Astrocyte of the spinal cord (primary cell): ENCODE data around the gene ZBTB20.

Experiments
- DNase-seq: peaks from one replicate; pipeline ENCODE4 v3.0.0; 2011; ENCODE audit warnings: low read depth, low spot score
- H3K4me3 ChIP-seq: 2 replicates; pipeline ENCODE4 v1.5.1; 2011; ENCODE audit warnings: low read depth, mild to moderate bottlenecking, low read length, moderate library complexity
- CTCF ChIP-seq: IDR thresholded peaks from 2 replicates; pipeline ENCODE4 v1.5.1; 2012; ENCODE audit warnings: low read depth, mild to moderate bottlenecking, low read length, inconsistent platforms
- in situ Hi-C: cut with HindIII; loops from 2 replicates; pipeline ENCODE4 v1.10.0; 2017; ENCODE audit warnings: low sequenced_read_pairs

Gene ZBTB20

GRCh38 chr3:114674036-114674435, 473.1 kb downstream of the ZBTB20 start:
- H3K4me3 ChIP-seq: no peak overlapping the region
- DNase-seq: peak; percentile 77
- in situ Hi-C loops: no loop called here
- no peak for TF ChIP-seq CTCF

- DNase-seq: no peak
- in situ Hi-C loops: no loop called here
- H3K4me3 ChIP-seq: no peak overlapping the region
- no peak for TF ChIP-seq CTCF
Observed at GRCh38 chr3:114673481-114673880, 473.6 kb downstream of the ZBTB20 start.

GRCh38 chr3:114672692-114673447, 474.2 kb downstream of the ZBTB20 start:
- no peak for TF ChIP-seq CTCF
- in situ Hi-C loops: no loop called here
- no peak for DNase-seq
- H3K4me3 ChIP-seq: no peak overlapping the region

GRCh38 chr3:114671741-114672510, 475.2 kb downstream of the ZBTB20 start:
- H3K4me3 ChIP-seq: no peak overlapping the region
- no peak for TF ChIP-seq CTCF
- DNase-seq: no peak
- in situ Hi-C loops: no loop called here

GRCh38 chr3:114669614-114670013, 477.5 kb downstream of the ZBTB20 start:
- TF ChIP-seq CTCF: no peak

GRCh38 chr3:114668099-114668498, 479.0 kb downstream of the ZBTB20 start:
- TF ChIP-seq CTCF: no peak
- H3K4me3 ChIP-seq: no peak overlapping the region
- no peak for DNase-seq
- in situ Hi-C loops: no loop called here

More at GRCh38 chr3:114669614-114670013, 477.5 kb downstream of the ZBTB20 start:
- peak; percentile 47 for DNase-seq
- H3K4me3 ChIP-seq: no peak overlapping the region
- in situ Hi-C loops: no loop called here
